ENCODE results near the gene SLC9A2. TPM values are rescaled to one million over a fixed set of nuclear protein-coding genes. Genes with fewer than 3 reads are reported as not detected.

Gene SLC9A2
- total RNA-seq, 2 donors from 2014 or later: not detected

DNA sequence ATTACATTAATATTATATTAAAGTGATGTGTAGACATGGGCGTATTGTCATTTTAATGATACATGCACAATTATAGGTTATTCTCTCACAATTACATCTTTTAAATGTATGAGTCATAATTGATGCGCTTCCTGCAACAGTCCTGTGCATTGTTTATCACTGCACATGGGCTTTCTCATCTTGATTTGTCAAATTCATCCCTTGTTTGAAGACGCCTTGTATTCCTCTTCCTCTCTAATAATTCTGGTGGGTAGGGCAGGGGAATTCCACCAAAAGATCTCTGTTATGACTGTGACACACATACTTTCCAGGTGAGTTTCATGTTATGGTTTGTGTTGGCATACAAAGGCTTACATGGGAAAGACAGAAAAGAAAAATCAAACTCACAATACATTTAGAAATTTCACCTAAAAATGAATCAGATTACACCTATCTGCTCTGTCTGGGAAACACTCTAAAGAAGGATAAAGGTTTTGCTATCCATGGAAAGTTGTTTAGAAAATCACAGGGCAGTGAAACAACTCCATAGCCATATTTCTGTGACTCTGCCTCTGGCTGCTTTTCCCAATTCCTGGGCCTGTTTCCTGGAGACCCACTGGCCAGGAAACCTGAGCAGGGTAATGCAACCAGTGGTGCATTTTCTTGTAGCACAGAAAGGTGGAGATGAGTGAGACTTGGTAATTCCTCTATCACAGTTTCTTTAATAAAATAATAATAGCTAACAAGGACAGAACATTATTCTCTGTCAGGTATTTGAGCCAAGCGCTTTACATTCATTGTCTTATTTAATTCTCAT is 13.2 kb downstream of the SLC9A2 start:
- TF ChIP-seq, protein P1, sequence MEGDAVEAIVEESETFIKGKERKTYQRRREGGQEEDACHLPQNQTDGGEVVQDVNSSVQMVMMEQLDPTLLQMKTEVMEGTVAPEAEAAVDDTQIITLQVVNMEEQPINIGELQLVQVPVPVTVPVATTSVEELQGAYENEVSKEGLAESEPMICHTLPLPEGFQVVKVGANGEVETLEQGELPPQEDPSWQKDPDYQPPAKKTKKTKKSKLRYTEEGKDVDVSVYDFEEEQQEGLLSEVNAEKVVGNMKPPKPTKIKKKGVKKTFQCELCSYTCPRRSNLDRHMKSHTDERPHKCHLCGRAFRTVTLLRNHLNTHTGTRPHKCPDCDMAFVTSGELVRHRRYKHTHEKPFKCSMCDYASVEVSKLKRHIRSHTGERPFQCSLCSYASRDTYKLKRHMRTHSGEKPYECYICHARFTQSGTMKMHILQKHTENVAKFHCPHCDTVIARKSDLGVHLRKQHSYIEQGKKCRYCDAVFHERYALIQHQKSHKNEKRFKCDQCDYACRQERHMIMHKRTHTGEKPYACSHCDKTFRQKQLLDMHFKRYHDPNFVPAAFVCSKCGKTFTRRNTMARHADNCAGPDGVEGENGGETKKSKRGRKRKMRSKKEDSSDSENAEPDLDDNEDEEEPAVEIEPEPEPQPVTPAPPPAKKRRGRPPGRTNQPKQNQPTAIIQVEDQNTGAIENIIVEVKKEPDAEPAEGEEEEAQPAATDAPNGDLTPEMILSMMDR (conservative IDR thresholded peaks at IDR 0.05): no peak
- Mint-ChIP-seq H3K36me3 (ENCODE audit: low read depth) (no peaks in the 10 kb centered on the region), H3K9me3 (no peaks in the 10 kb centered on the region), H3K4me1 (peaks cover 21% of the 10 kb centered on the region), H3K27ac (no peak overlapping the region), H3K4me3 (no peak overlapping the region), H3K27me3 (ENCODE audit: insufficient read depth) (peaks cover 58% of the 10 kb centered on the region)
- WGBS, 2 experiments (ENCODE audit: insufficient coverage in 1 of 2, insufficient read length in 1 of 2): 90 to 100% methylated on average over 2 to 3 of the region's 4 CpGs
- no peak overlapping the region for H3K9ac ChIP-seq (ENCODE audit: extremely low read depth, low read length, poor library complexity, severe bottlenecking)
- DNase-seq: no peak
- no peaks in the 10 kb centered on the region for H3K9me3 ChIP-seq (ENCODE audit: control insufficient read depth, low read length)
- H3K4me1 ChIP-seq (ENCODE audit: control insufficient read depth, insufficient read depth, low read length): peaks cover 2% of the 10 kb centered on the region
- no peak overlapping the region for H3K4me3 ChIP-seq (ENCODE audit: low read length)
- H3K36me3 ChIP-seq (ENCODE audit: control insufficient read depth, insufficient read depth, low read length): no peaks in the 10 kb centered on the region
- no peak overlapping the region for H3K27ac ChIP-seq (ENCODE audit: low read depth, low read length)
- peaks cover 50% of the 10 kb centered on the region for H3K27me3 ChIP-seq (ENCODE audit: control insufficient read depth, insufficient read depth, low read length, poor library complexity, severe bottlenecking)

DNA sequence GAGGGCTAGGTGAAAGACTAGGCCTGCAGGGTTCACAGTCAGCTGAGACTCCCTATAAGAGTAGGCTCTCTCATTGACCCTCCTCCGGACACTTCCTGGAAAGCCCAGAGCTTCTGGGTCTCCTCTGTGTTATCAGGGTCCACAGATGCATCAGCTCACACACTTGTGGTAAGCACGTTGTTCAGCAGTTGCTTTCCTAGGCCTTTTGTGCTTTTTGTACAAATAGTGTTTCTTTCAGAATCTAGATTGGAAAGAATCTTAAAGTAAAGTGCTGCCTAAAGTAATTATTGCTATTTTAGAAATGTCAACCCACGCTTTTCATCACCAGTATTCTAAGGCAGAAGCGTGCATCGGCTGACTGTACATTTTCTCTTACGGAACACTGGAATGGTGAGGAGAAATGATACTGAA is 15.5 kb downstream of the SLC9A2 start:
- no peak overlapping the region for H3K27ac ChIP-seq (ENCODE audit: low read depth, low read length)
- no peak overlapping the region for H3K9ac ChIP-seq (ENCODE audit: extremely low read depth, low read length, poor library complexity, severe bottlenecking)
- DNase-seq: no peak
- TF ChIP-seq, protein P1 (conservative IDR thresholded peaks at IDR 0.05): no peak
- H3K27me3 ChIP-seq (ENCODE audit: control insufficient read depth, insufficient read depth, low read length, poor library complexity, severe bottlenecking): peaks cover 73% of the 10 kb centered on the region
- Mint-ChIP-seq H3K4me1 (peaks cover 21% of the 10 kb centered on the region), H3K9me3 (no peaks in the 10 kb centered on the region), H3K36me3 (ENCODE audit: low read depth) (no peaks in the 10 kb centered on the region), H3K27ac (no peak overlapping the region), H3K27me3 (ENCODE audit: insufficient read depth) (peaks cover 76% of the 10 kb centered on the region), H3K4me3 (no peak overlapping the region)
- no peaks in the 10 kb centered on the region for H3K9me3 ChIP-seq (ENCODE audit: control insufficient read depth, low read length)
- H3K4me3 ChIP-seq (ENCODE audit: low read length): no peak overlapping the region
- no peaks in the 10 kb centered on the region for H3K36me3 ChIP-seq (ENCODE audit: control insufficient read depth, insufficient read depth, low read length)
- peaks cover 2% of the 10 kb centered on the region for H3K4me1 ChIP-seq (ENCODE audit: control insufficient read depth, insufficient read depth, low read length)
- 97 to 98% methylated on average over 6 of the region's 6 CpGs for WGBS, 2 experiments (ENCODE audit: insufficient coverage in 1 of 2, insufficient read length in 1 of 2)

DNA sequence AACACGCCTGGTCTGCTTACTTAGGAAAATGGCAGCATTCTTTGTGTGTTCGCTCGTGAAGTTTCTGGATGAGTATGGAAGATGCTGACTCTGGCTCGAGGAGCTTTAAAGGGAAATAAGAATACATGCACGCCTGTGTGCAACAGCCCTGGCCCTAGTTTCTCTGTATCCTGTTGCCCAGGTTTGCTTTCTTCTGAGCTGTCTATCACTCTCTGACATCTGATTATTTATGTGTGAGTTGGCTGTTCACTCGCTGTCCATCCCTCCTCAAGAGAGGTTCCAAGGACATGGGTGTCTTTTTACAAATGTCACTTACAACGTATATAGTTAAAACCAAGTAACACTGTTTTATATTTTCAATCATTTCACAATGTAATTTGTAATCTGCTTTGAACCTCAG is 16.0 kb downstream of the SLC9A2 start:
- Mint-ChIP-seq H3K36me3 (ENCODE audit: low read depth) (no peaks in the 10 kb centered on the region), H3K27ac (no peak overlapping the region), H3K4me1 (peaks cover 21% of the 10 kb centered on the region), H3K4me3 (no peak overlapping the region), H3K27me3 (ENCODE audit: insufficient read depth) (peaks cover 81% of the 10 kb centered on the region), H3K9me3 (no peaks in the 10 kb centered on the region)
- no peak overlapping the region for H3K9ac ChIP-seq (ENCODE audit: extremely low read depth, low read length, poor library complexity, severe bottlenecking)
- DNase-seq: no peak
- H3K27me3 ChIP-seq (ENCODE audit: control insufficient read depth, insufficient read depth, low read length, poor library complexity, severe bottlenecking): peaks cover 77% of the 10 kb centered on the region
- TF ChIP-seq, protein P1 (conservative IDR thresholded peaks at IDR 0.05): no peak
- no peak overlapping the region for H3K4me3 ChIP-seq (ENCODE audit: low read length)
- H3K9me3 ChIP-seq (ENCODE audit: control insufficient read depth, low read length): no peaks in the 10 kb centered on the region
- no peaks in the 10 kb centered on the region for H3K36me3 ChIP-seq (ENCODE audit: control insufficient read depth, insufficient read depth, low read length)
- WGBS, 2 experiments (ENCODE audit: insufficient coverage in 1 of 2, insufficient read length in 1 of 2): 92 to 93% methylated on average over 4 to 7 of the region's 7 CpGs
- peaks cover 2% of the 10 kb centered on the region for H3K4me1 ChIP-seq (ENCODE audit: control insufficient read depth, insufficient read depth, low read length)
- no peak overlapping the region for H3K27ac ChIP-seq (ENCODE audit: low read depth, low read length)
